Fibroblast of lung (primary cell): Measurements from ENCODE around the gene ADRA2C. TPM values are rescaled to one million over a fixed set of nuclear protein-coding genes. Genes with fewer than 3 reads are reported as not detected.
A peak's percentile ranks its signal among the peaks of the same experiment; 100 is the strongest.

Experiments
- DNase-seq, 2 donors: peaks; one replicate each; pipeline versions ENCODE4 v3.0.0 to v3.0.0-alpha.2; 2010; ENCODE audit warnings: low read depth in 2 of 2
- H2AFZ ChIP-seq: 2 replicates; pipeline ENCODE4 v1.5.1; 2012; ENCODE audit warnings: low read length, control low read depth, inconsistent platforms
- H3K27ac ChIP-seq: 2 replicates; pipeline ENCODE4 v1.5.1; 2011; ENCODE audit warnings: low read length, control low read depth; ENCODE audit not compliant: insufficient read depth
- H3K27me3 ChIP-seq: 2 replicates; pipeline ENCODE4 v1.5.1; 2011; ENCODE audit warnings: mild to moderate bottlenecking, low read length; ENCODE audit not compliant: control insufficient read depth, insufficient read depth
- H3K36me3 ChIP-seq: 2 replicates; pipeline ENCODE4 v1.5.1; 2011; ENCODE audit warnings: low read length; ENCODE audit not compliant: control insufficient read depth, insufficient read depth
- H3K4me1 ChIP-seq: 2 replicates; pipeline ENCODE4 v1.5.1; 2011; ENCODE audit warnings: low read length; ENCODE audit not compliant: control insufficient read depth, insufficient read depth; ENCODE audit errors: extremely low read depth
- H3K4me2 ChIP-seq: 2 replicates; pipeline ENCODE4 v1.5.1; 2011; ENCODE audit warnings: low read length, control low read depth; ENCODE audit not compliant: insufficient read depth; ENCODE audit errors: extremely low read depth
- H3K4me3 ChIP-seq, 4 experiments: fragments of 200-600 bp in 1 of 4; sonication (generic) in 1 of 4; replicated peaks in 1 of 4; 2 replicates each; pipeline ENCODE4 v1.5.1; 2011 to 2016; ENCODE audit warnings: low read length in 4 of 4, low read depth in 3 of 4, mild to moderate bottlenecking in 3 of 4, control low read depth in 2 of 4, inconsistent platforms in 1 of 4, mixed read lengths in 1 of 4; ENCODE audit not compliant: insufficient read depth in 1 of 4; ENCODE audit errors: control extremely low read depth in 1 of 4
- H3K79me2 ChIP-seq: 2 replicates; pipeline ENCODE4 v1.5.1; 2012; ENCODE audit warnings: mild to moderate bottlenecking, low read length, inconsistent platforms; ENCODE audit not compliant: control insufficient read depth, insufficient read depth
- H3K9ac ChIP-seq: 2 replicates; pipeline ENCODE4 v1.5.1; 2011; ENCODE audit warnings: mild to moderate bottlenecking, low read length, control low read depth; ENCODE audit not compliant: insufficient read depth
- H3K9me3 ChIP-seq: 2 replicates; pipeline ENCODE4 v1.5.1; 2012; ENCODE audit warnings: low read depth, low read length; ENCODE audit not compliant: control insufficient read depth, insufficient read depth
- H4K20me1 ChIP-seq: 2 replicates; pipeline ENCODE4 v1.5.1; 2011; ENCODE audit warnings: low read length; ENCODE audit not compliant: control insufficient read depth, insufficient read depth; ENCODE audit errors: extremely low read depth
- CTCF ChIP-seq, 2 donors: IDR thresholded peaks in 1 of 2; conservative IDR thresholded peaks in 1 of 2; 1 replicate in 1 of 2; 2 replicates in 1 of 2; pipeline ENCODE4 v1.5.1; 2011 to 2012; ENCODE audit warnings: low read length in 2 of 2, control low read depth in 1 of 2, inconsistent platforms in 1 of 2, low read depth in 1 of 2, mild to moderate bottlenecking in 1 of 2
- EZH2 ChIP-seq: IDR thresholded peaks from 2 replicates; pipeline ENCODE4 v1.5.1; 2012; ENCODE audit warnings: low read length, control low read depth, mild to moderate bottlenecking; ENCODE audit errors: missing control alignments
- polyA plus RNA-seq, 2 donors: library from polyadenylated mRNA; depleted of rRNA in 1 of 2; stranded (reverse) in 1 of 2; unstranded in 1 of 2; fragments of >200 nt; gene quantifications; 2 replicates each; pipeline ENCODE4 v1.2.1, GENCODE V29; 2011 to 2012; ENCODE audit warnings: missing spikeins in 1 of 2
- total RNA-seq: library from RNA; depleted of rRNA; stranded (reverse); fragments of >200 nt; gene quantifications from 2 replicates; pipeline ENCODE4 v1.2.1, GENCODE V29; 2014

Gene ADRA2C
- total and polyA plus RNA-seq, 2 donors (not counting 1 experiment from before 2014, with no cell fraction given) = 0.30 to 0.33 TPM

DNA sequence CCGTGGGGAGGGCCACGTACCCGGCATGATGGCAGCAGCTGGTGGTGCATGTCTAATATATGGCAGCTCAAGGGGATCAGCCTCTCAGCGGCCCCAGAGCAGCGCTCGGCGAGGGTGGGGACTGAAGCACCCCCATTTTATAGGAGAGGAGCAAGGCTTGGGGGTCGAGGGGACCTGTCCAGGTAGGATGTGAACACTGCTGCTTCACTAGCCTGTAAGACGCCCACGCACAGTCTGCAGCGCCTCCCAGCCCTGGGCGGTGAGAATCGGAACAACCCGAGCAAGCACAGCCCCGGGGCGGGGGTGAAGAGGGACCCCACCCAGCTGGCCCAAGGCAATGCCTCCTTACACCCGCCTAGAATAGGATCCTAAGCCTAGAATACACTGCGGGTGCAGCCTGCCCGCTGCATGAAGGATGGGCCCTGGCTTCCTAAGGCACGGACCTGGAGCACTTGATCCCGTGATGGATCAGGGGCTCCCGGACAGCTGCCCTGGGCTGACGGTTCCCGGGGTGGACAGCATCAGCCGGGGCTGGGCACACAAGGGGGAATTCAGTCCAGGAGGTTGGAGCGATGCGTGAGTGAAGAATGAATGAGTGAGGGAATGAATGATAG is 17.6 kb downstream of the ADRA2C start:
- no peaks in the 10 kb centered on the region for H3K9me3 ChIP-seq
- H3K36me3 ChIP-seq = no peaks in the 10 kb centered on the region
- no peaks in the 10 kb centered on the region for H3K27me3 ChIP-seq
- no peaks in the 10 kb centered on the region for H4K20me1 ChIP-seq
- no peak overlapping the region for H2AFZ ChIP-seq
- H3K4me1 ChIP-seq = no peaks in the 10 kb centered on the region
- no peak overlapping the region for H3K4me3 ChIP-seq
- no peak overlapping the region for H3K9ac ChIP-seq
- no peak for DNase-seq
- H3K79me2 ChIP-seq = no peaks in the 10 kb centered on the region
- H3K27ac ChIP-seq = no peak overlapping the region
- no peak overlapping the region for H3K4me2 ChIP-seq
- TF ChIP-seq EZH2 (no peak), CTCF (conservative IDR thresholded peaks at IDR 0.05 in 1 of 2, IDR thresholded peaks at IDR 0.05 in 1 of 2; ENCODE audit: low read depth in 1 of 2, low read length in 2 of 2) (peak; percentile 5 to 7)

DNA sequence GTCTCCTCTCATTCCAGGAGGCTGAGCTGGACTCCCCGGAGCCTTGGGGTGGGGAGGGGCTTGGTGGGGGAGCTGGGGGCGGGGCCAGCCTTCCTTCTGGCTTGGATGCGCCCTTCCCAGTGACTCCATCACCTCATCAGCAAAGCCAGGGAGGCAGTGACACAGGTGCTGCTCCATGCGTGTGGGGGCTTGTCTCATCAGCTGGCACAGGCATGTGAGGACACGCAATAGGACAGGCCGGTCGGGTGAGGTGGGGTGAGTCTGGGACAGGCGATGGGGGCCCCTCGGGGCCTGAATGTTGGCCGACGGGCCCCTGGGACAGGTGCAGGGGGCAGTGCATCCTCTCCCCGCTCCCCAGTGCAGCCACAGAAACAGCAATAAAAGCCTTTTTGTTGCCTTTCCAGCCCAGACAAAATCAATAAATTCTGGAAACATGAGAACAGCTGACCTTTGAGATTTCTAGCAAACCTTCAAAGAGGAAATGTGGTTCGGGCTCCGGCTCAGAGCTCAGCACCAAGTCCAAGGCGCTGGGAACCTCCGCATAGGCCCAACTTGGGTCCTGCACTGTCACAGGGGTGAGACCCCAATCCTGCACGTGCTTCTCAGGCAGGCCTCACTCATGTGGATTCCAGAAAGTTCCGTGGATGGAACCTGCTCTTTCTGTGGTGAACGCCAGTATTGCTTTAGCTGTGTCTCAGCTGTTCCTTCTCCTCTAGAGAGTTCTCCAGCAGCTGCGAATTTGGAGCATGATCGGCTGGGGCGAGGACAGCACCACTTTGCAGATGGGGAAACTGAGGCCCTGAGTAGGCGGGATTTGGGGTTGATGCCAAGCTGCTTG is 18.5 kb downstream of the ADRA2C start:
- Histone ChIP-seq H4K20me1 (no peaks in the 10 kb centered on the region), H3K36me3 (no peaks in the 10 kb centered on the region), H3K79me2 (no peaks in the 10 kb centered on the region), H3K4me3 (no peak overlapping the region), H3K27me3 (no peaks in the 10 kb centered on the region), H3K9me3 (no peaks in the 10 kb centered on the region), H3K4me1 (no peaks in the 10 kb centered on the region), H3K27ac (no peak overlapping the region), H3K4me2 (no peak overlapping the region), H3K9ac (no peak overlapping the region), H2AFZ (no peak overlapping the region)
- TF ChIP-seq CTCF (conservative IDR thresholded peaks at IDR 0.05 in 1 of 2, IDR thresholded peaks at IDR 0.05 in 1 of 2; ENCODE audit: low read depth in 1 of 2, low read length in 2 of 2) (no peak), EZH2 (no peak)
- no peak for DNase-seq

DNA sequence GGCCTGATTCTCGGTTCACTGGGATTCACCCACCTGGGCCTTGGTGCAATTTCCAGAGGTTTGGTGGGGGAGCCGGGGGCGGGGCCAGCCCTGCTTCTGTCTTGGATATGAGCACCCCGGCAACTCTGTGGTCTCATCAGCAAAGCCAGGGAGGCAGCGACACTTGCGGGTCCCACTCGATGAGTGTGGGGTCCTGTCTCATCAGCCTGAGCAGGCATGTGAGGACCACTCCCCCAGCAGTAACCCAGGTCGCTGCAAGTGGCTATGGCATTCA is 19.0 kb downstream of the ADRA2C start:
- no peak for DNase-seq
- no peaks in the 10 kb centered on the region for H3K27me3 ChIP-seq
- H3K79me2 ChIP-seq = no peaks in the 10 kb centered on the region
- no peak overlapping the region for H3K9ac ChIP-seq
- H3K36me3 ChIP-seq = no peaks in the 10 kb centered on the region
- H3K4me1 ChIP-seq = no peaks in the 10 kb centered on the region
- no peak overlapping the region for H2AFZ ChIP-seq
- no peaks in the 10 kb centered on the region for H3K9me3 ChIP-seq
- H4K20me1 ChIP-seq = no peaks in the 10 kb centered on the region
- no peak overlapping the region for H3K4me2 ChIP-seq
- no peak overlapping the region for H3K4me3 ChIP-seq
- H3K27ac ChIP-seq = no peak overlapping the region
- TF ChIP-seq EZH2 (no peak), CTCF (conservative IDR thresholded peaks at IDR 0.05 in 1 of 2, IDR thresholded peaks at IDR 0.05 in 1 of 2; ENCODE audit: low read depth in 1 of 2, low read length in 2 of 2) (no peak)
